ENCODE data around the gene WDPCP.
"Not testable (repeated sequence)": the region's sequence is repeated elsewhere in the genome, so short reads cannot be mapped to it uniquely, and the experiment has no call there.

- not testable (repeated sequence) for TF ChIP-seq SMC3 (conservative IDR thresholded peaks at IDR 0.05; ENCODE audit: poor library complexity); CTCF (IDR thresholded peaks at IDR 0.05; ENCODE audit: poor library complexity, severe bottlenecking); REST (IDR thresholded peaks at IDR 0.05; ENCODE audit: borderline replicate concordance); EZH2 (IDR thresholded peaks at IDR 0.05; ENCODE audit: borderline replicate concordance, insufficient read depth, low read length, poor library complexity, severe bottlenecking); TAF1 (IDR thresholded peaks at IDR 0.05; ENCODE audit: low read depth); POLR2AphosphoS5 (IDR thresholded peaks at IDR 0.05); RAD21 (conservative IDR thresholded peaks at IDR 0.05); EP300 (conservative IDR thresholded peaks at IDR 0.05; ENCODE audit: poor library complexity, severe bottlenecking); MXI1 (conservative IDR thresholded peaks at IDR 0.05; ENCODE audit: poor library complexity, severe bottlenecking)
These were observed 119.0 kb downstream of the WDPCP start for GRCh38 chr2:63469313-63469712.

Data from neural cell (in vitro differentiated cells).